T-cell (primary cell): ENCODE measurements around the gene MAGED1. TPM values are rescaled to one million over a fixed set of nuclear protein-coding genes. Genes with fewer than 3 reads are reported as not detected.
"Not testable (repeated sequence)": the region's sequence is repeated elsewhere in the genome, so short reads cannot be mapped to it uniquely, and the experiment has no call there.

Source experiments
- ATAC-seq, 4 experiments: fragments of 200-7000 bp in 3 of 4; fragments of 150-1000 bp in 1 of 4; cut with Tn5 transposase; replicated peaks in 1 of 4; 1 replicate in 3 of 4; 2 replicates in 1 of 4; pipeline ENCODE4 v1.10.0; 2021; ENCODE audit warnings: moderate library complexity in 3 of 4, mild to moderate bottlenecking in 2 of 4, moderate number of reproducible peaks in 1 of 4
- CTCF ChIA-PET, 2 donors: fragments of 300-600 bp; sonication (Branson Sonifier 250); formaldehyde crosslinking; loops; one replicate each; lab custom pipeline; 2022; ENCODE audit warnings: antibody characterized with exemption in 2 of 2; lab: Charles Lee
- POLR2A ChIA-PET, 2 donors: fragments of 300-600 bp; sonication (Branson Sonifier 250); formaldehyde crosslinking; loops; one replicate each; lab custom pipeline; 2022; ENCODE audit warnings: antibody characterized with exemption in 2 of 2; lab: Charles Lee
- DNase-seq, 35 experiments: peaks; one replicate each; pipeline versions ENCODE4 v3.0.0 to v3.0.0-alpha.2; 2013 to 2023
- H3K27ac ChIP-seq: one replicate; pipeline ENCODE4 v1.5.1; 2013; ENCODE audit warnings: low read length
- H3K27me3 ChIP-seq, 2 experiments: replicated peaks in 1 of 2; 1 replicate in 1 of 2; 2 replicates in 1 of 2; pipeline versions ENCODE4 v1.6.1 to v1.7.0; 2013; ENCODE audit warnings: low read length in 1 of 2, mixed read lengths in 1 of 2; ENCODE audit not compliant: control insufficient read depth in 2 of 2, insufficient read depth in 2 of 2; ENCODE audit errors: extremely low read depth in 1 of 2
- H3K36me3 ChIP-seq, 2 donors: 1 replicate in 1 of 2; 2 replicates in 1 of 2; pipeline versions ENCODE4 v1.6.1 to v1.7.0; 2013; ENCODE audit warnings: low read length in 1 of 2; ENCODE audit not compliant: control insufficient read depth in 2 of 2, insufficient read depth in 1 of 2; ENCODE audit errors: extremely low read depth in 1 of 2
- H3K4me1 ChIP-seq, 2 experiments: 1 replicate in 1 of 2; 2 replicates in 1 of 2; pipeline versions ENCODE4 v1.6.1 to v1.7.0; 2013; ENCODE audit warnings: low read length in 2 of 2, mixed read lengths in 1 of 2; ENCODE audit not compliant: insufficient read depth in 2 of 2, control insufficient read depth in 1 of 2; ENCODE audit errors: extremely low read depth in 1 of 2
- H3K4me3 ChIP-seq, 2 donors: 1 replicate in 1 of 2; 2 replicates in 1 of 2; pipeline versions ENCODE4 v1.5.1 to v1.7.0; 2013; ENCODE audit warnings: mild to moderate bottlenecking in 2 of 2, low read length in 1 of 2, moderate library complexity in 1 of 2; ENCODE audit not compliant: control insufficient read depth in 1 of 2; ENCODE audit errors: extremely low read depth in 1 of 2
- H3K9me3 ChIP-seq: 2 replicates; pipeline ENCODE4 v1.7.0; 2013
- H3K27ac Mint-ChIP-seq, 2 donors: one replicate each; pipeline ENCODE4 v1.8.0; 2020 to 2021; ENCODE audit warnings: mild to moderate bottlenecking in 2 of 2, mixed read lengths in 2 of 2
- H3K27me3 Mint-ChIP-seq, 2 donors: one replicate each; pipeline ENCODE4 v1.8.0; 2021 to 2022; ENCODE audit warnings: mixed read lengths in 2 of 2
- H3K36me3 Mint-ChIP-seq: one replicate; pipeline ENCODE4 v1.8.0; 2021; ENCODE audit warnings: mixed read lengths
- H3K4me1 Mint-ChIP-seq, 3 donors: one replicate each; pipeline ENCODE4 v1.8.0; 2020 to 2022; ENCODE audit warnings: mixed read lengths in 3 of 3, mild to moderate bottlenecking in 1 of 3
- H3K4me3 Mint-ChIP-seq, 3 donors: one replicate each; pipeline ENCODE4 v1.8.0; 2020 to 2022; ENCODE audit warnings: mild to moderate bottlenecking in 3 of 3, mixed read lengths in 3 of 3, moderate library complexity in 3 of 3
- H3K9me3 Mint-ChIP-seq, 3 donors: one replicate each; pipeline ENCODE4 v1.8.0; 2020 to 2022; ENCODE audit warnings: mixed read lengths in 3 of 3
- WGBS: methylation state at CpG from one replicate; pipeline ENCODE4 v1.1.5; 2013; ENCODE audit warnings: missing lambda C conversion rate; ENCODE audit not compliant: insufficient coverage; 5-methylcytosine and 5-hydroxymethylcytosine counted together
- total RNA-seq, 35 experiments: library from RNA in 6 of 35; stranded (reverse) in 6 of 35; fragments of 120-200 nt in 1 of 35; gene quantifications; one replicate each; pipeline versions ENCODE4 v1.2.1 to v1.2.4 and lab custom pipeline; 2013 to 2026

MAGED1 gene
- total RNA-seq, 5 donors from 2014 or later (not counting 1 experiment from before 2014, with no cell fraction given) = 30.0 to 44.6 (median 31.2) TPM

GRCh38 chrX:51902510-51903050 lies 9.2 kb downstream of the MAGED1 start:
- WGBS = 100% methylated on average over 2 of the region's 5 CpGs
- Mint-ChIP-seq H3K27ac (peak overlapping the region; percentile 25 to 78), H3K9me3 (no peaks in the 10 kb centered on the region), H3K36me3 (peaks cover 24% of the 10 kb centered on the region), H3K4me3 (no peak overlapping the region), H3K4me1 (peaks cover 3 to 16% (median 12%) of the 10 kb centered on the region in 3 donors), H3K27me3 (no peaks in the 10 kb centered on the region)
- Histone ChIP-seq H3K27me3 (no peaks in the 10 kb centered on the region), H3K4me1 (no peaks in the 10 kb centered on the region), H3K27ac (no peak overlapping the region), H3K36me3 (peaks cover 0 to 19% of the 10 kb centered on the region in 2 donors), H3K4me3 (no peak overlapping the region), H3K9me3 (no peaks in the 10 kb centered on the region)
- no peak for ATAC-seq
- CTCF ChIA-PET = no interaction called here
- POLR2A ChIA-PET = no interaction called here
- no peak for DNase-seq

- H3K36me3 ChIP-seq = peaks cover 0 to 10% of the 10 kb centered on the region in 2 donors
- ATAC-seq, H3K4me3 Mint-ChIP-seq, DNase-seq, H3K9me3 ChIP-seq, H3K27ac ChIP-seq, H3K9me3 Mint-ChIP-seq, H3K4me3 ChIP-seq, POLR2A ChIA-PET, H3K27ac Mint-ChIP-seq, H3K4me1 ChIP-seq, CTCF ChIA-PET, H3K27me3 Mint-ChIP-seq, H3K27me3 ChIP-seq: not testable (repeated sequence)
- WGBS = no CpG with 5 or more reads among the region's 3 CpGs
- Mint-ChIP-seq H3K4me1 (peaks cover 3 to 16% (median 12%) of the 10 kb centered on the region in 3 donors), H3K36me3 (peaks cover 18% of the 10 kb centered on the region)
These were observed 11.7 kb downstream of the MAGED1 start for GRCh38 chrX:51905152-51905551.

GRCh38 chrX:51905711-51906110 lies 12.3 kb downstream of the MAGED1 start:
- H3K36me3 ChIP-seq = peaks cover 0 to 10% of the 10 kb centered on the region in 2 donors
- DNase-seq (no peak), ATAC-seq (no peak)
- peaks cover 3 to 16% (median 12%) of the 10 kb centered on the region in 3 donors for H3K4me1 Mint-ChIP-seq
- H3K9me3 ChIP-seq = no peaks in the 10 kb centered on the region
- H3K27me3 ChIP-seq = no peaks in the 10 kb centered on the region
- WGBS = no CpG with 5 or more reads among the region's 3 CpGs
- H3K9me3 Mint-ChIP-seq = no peaks in the 10 kb centered on the region
- POLR2A ChIA-PET = no interaction called here
- no peak overlapping the region for H3K4me3 Mint-ChIP-seq
- no peak overlapping the region for H3K4me3 ChIP-seq
- H3K27ac Mint-ChIP-seq = no peak overlapping the region
- H3K27ac ChIP-seq = no peak overlapping the region
- peaks cover 18% of the 10 kb centered on the region for H3K36me3 Mint-ChIP-seq
- no peaks in the 10 kb centered on the region for H3K4me1 ChIP-seq
- H3K27me3 Mint-ChIP-seq = no peaks in the 10 kb centered on the region
- CTCF ChIA-PET = no interaction called here

- DNase-seq (no peak), ATAC-seq (no peak)
- Mint-ChIP-seq H3K4me1 (no peaks in the 10 kb centered on the region), H3K27ac (no peak overlapping the region), H3K4me3 (no peak overlapping the region), H3K27me3 (peaks cover 9 to 19% of the 10 kb centered on the region in 2 donors), H3K36me3 (no peaks in the 10 kb centered on the region), H3K9me3 (peaks cover 0 to 4% (median 3%) of the 10 kb centered on the region in 3 donors)
- Histone ChIP-seq H3K27me3 (no peaks in the 10 kb centered on the region), H3K4me3 (no peak overlapping the region), H3K9me3 (no peaks in the 10 kb centered on the region), H3K4me1 (no peaks in the 10 kb centered on the region), H3K27ac (no peak overlapping the region), H3K36me3 (no peaks in the 10 kb centered on the region)
- ChIA-PET POLR2A (no interaction called here), CTCF (no interaction called here)
- no CpG with 5 or more reads among the region's 2 CpGs for WGBS
These were observed 24.2 kb downstream of the MAGED1 start for GRCh38 chrX:51917604-51918003.

GRCh38 chrX:51922561-51922960 lies 29.1 kb downstream of the MAGED1 start:
- Mint-ChIP-seq H3K27ac (no peak overlapping the region), H3K36me3 (no peaks in the 10 kb centered on the region), H3K27me3 (peaks cover 5 to 14% of the 10 kb centered on the region in 2 donors), H3K4me3 (no peak overlapping the region), H3K9me3 (no peaks in the 10 kb centered on the region), H3K4me1 (no peaks in the 10 kb centered on the region)
- Histone ChIP-seq H3K27ac (no peak overlapping the region), H3K4me1 (no peaks in the 10 kb centered on the region), H3K36me3 (no peaks in the 10 kb centered on the region), H3K4me3 (no peak overlapping the region), H3K27me3 (no peaks in the 10 kb centered on the region), H3K9me3 (no peaks in the 10 kb centered on the region)
- ATAC-seq = no peak
- POLR2A ChIA-PET = no interaction called here
- WGBS = no CpG with 5 or more reads among the region's 1 CpG
- no peak for DNase-seq
- CTCF ChIA-PET = no interaction called here

- Mint-ChIP-seq H3K9me3 (no peaks in the 10 kb centered on the region), H3K36me3 (no peaks in the 10 kb centered on the region), H3K27me3 (peaks cover 9 to 33% of the 10 kb centered on the region in 2 donors), H3K27ac (no peak overlapping the region), H3K4me3 (no peak overlapping the region), H3K4me1 (no peaks in the 10 kb centered on the region)
- no peak for ATAC-seq
- H3K36me3 ChIP-seq = no peaks in the 10 kb centered on the region
- 94% methylated on average over 2 of the region's 3 CpGs for WGBS
- no peak overlapping the region for H3K4me3 ChIP-seq
- POLR2A ChIA-PET = no interaction called here
- CTCF ChIA-PET = no interaction called here
- H3K4me1 ChIP-seq = no peaks in the 10 kb centered on the region
- H3K27ac ChIP-seq = no peak overlapping the region
- DNase-seq = no peak
- H3K27me3 ChIP-seq = no peaks in the 10 kb centered on the region
- H3K9me3 ChIP-seq = no peaks in the 10 kb centered on the region
These were observed 38.2 kb downstream of the MAGED1 start for GRCh38 chrX:51931566-51932150.
